HepG2 (cell line): ENCODE results near the gene AMOTL1. TPM values are rescaled to one million over a fixed set of nuclear protein-coding genes. Genes with fewer than 3 reads are reported as not detected.

Experiments used
- FOXM1 ChIP-seq: sonication (generic); formaldehyde crosslinking; IDR thresholded peaks from 2 replicates; pipeline ENCODE4 v1.5.0; 2020; ENCODE audit warnings: missing genetic modification reagents
- NR2F6 ChIP-seq, 2 experiments: IDR thresholded peaks; 2 replicates each; pipeline ENCODE4 v1.6.1; 2016; ENCODE audit warnings: antibody characterized with exemption in 1 of 2, mild to moderate bottlenecking in 1 of 2
- PATZ1 ChIP-seq: sonication (generic); formaldehyde crosslinking; IDR thresholded peaks from 2 replicates; pipeline ENCODE4 v1.4.0; 2020; ENCODE audit warnings: missing genetic modification reagents
- PRPF4 ChIP-seq: fragments of 200-400 bp; formaldehyde crosslinking; IDR thresholded peaks from 2 replicates; pipeline ENCODE4 v1.6.1; 2016; ENCODE audit warnings: low read length, low read depth; ENCODE audit not compliant: poor library complexity, severe bottlenecking
- ZNF564 ChIP-seq: sonication (generic); formaldehyde crosslinking; IDR thresholded peaks from 2 replicates; pipeline ENCODE4 v1.8.1; 2023; ENCODE audit warnings: mild to moderate bottlenecking, missing genetic modification reagents
- ZNF605 ChIP-seq: sonication (generic); formaldehyde crosslinking; IDR thresholded peaks from 2 replicates; pipeline ENCODE4 v1.8.0; 2022; ENCODE audit warnings: mild to moderate bottlenecking, missing genetic modification reagents
- ZNF770 ChIP-seq: sonication (generic); formaldehyde crosslinking; IDR thresholded peaks from 2 replicates; pipeline ENCODE4 v1.5.0; 2020; ENCODE audit warnings: mild to moderate bottlenecking, missing genetic modification reagents
- ZSCAN22 ChIP-seq: sonication (generic); formaldehyde crosslinking; IDR thresholded peaks from 2 replicates; pipeline ENCODE4 v1.4.0; 2020; ENCODE audit warnings: mild to moderate bottlenecking, missing genetic modification reagents
- polyA plus RNA-seq, 8 experiments: library from polyadenylated mRNA; depleted of rRNA in 3 of 8; stranded (reverse) in 7 of 8; unstranded in 1 of 8; fragments of >200 nt; fragmentation: Illumina TruSeq in 4 of 8; extraction: Trizol in 4 of 8; gene quantifications; 2 replicates each; pipeline versions ENCODE4 v1.2.1 to v1.2.3, GENCODE V29; 2011 to 2016; ENCODE audit warnings: low read depth in 4 of 8, missing spikeins in 1 of 8, mixed read lengths in 1 of 8; ENCODE audit not compliant: insufficient read depth in 1 of 8
- total RNA-seq, 5 experiments: library from RNA; depleted of rRNA; stranded (reverse); fragments of >200 nt; fragmentation: Illumina TruSeq; extraction: Trizol; gene quantifications; 2 replicates each; pipeline ENCODE4 v1.2.3, GENCODE V29; 2016; ENCODE audit warnings: low read depth in 1 of 5
- TF ChIP-seq, protein P1 (sequence below): sonication (generic); formaldehyde crosslinking; IDR thresholded peaks from 2 replicates; pipeline ENCODE4 v1.5.0; 2020; ENCODE audit warnings: missing genetic modification reagents, mild to moderate bottlenecking, borderline replicate concordance
- TF ChIP-seq, protein P2 (sequence below): sonication (generic); formaldehyde crosslinking; conservative IDR thresholded peaks from 2 replicates; pipeline ENCODE4 v1.4.0; 2020; ENCODE audit warnings: mild to moderate bottlenecking, missing genetic modification reagents, moderate library complexity
- TF ChIP-seq, protein P3 (sequence below): sonication (generic); formaldehyde crosslinking; conservative IDR thresholded peaks from 2 replicates; pipeline ENCODE4 v1.4.0; 2020; ENCODE audit warnings: missing genetic modification reagents
- TF ChIP-seq, protein P4 (sequence below): sonication (generic); formaldehyde crosslinking; IDR thresholded peaks from 2 replicates; pipeline ENCODE4 v1.4.0; 2020; ENCODE audit warnings: missing genetic modification reagents
- TF ChIP-seq, protein P5 (sequence below): sonication (generic); formaldehyde crosslinking; IDR thresholded peaks from 2 replicates; pipeline ENCODE4 v1.8.1; 2023; ENCODE audit warnings: missing genetic modification reagents, inconsistent platforms, borderline replicate concordance

Gene AMOTL1
- total and polyA plus RNA-seq, 2 of the 13 experiments (the other 11 are each of a cell fraction or from before 2014, with no cell fraction given): 0.01 to 0.20 TPM

- TF ChIP-seq ZNF770 (CRISPR knock-in tag) (no peak), PRPF4 (no peak), PATZ1 (CRISPR knock-in tag) (no peak), ZNF605 (CRISPR knock-in tag) (no peak), FOXM1 (CRISPR knock-in tag) (no peak), ZSCAN22 (CRISPR knock-in tag) (no peak), NR2F6 (IDR thresholded peaks at IDR 0.05) (no peak), NR2F6 (CRISPR knock-in tag; IDR thresholded peaks at IDR 0.05) (no peak), ZNF564 (CRISPR knock-in tag) (no peak)
- TF ChIP-seq, protein P1, sequence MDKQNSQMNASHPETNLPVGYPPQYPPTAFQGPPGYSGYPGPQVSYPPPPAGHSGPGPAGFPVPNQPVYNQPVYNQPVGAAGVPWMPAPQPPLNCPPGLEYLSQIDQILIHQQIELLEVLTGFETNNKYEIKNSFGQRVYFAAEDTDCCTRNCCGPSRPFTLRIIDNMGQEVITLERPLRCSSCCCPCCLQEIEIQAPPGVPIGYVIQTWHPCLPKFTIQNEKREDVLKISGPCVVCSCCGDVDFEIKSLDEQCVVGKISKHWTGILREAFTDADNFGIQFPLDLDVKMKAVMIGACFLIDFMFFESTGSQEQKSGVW (CRISPR knock-in tag): no peak
- TF ChIP-seq, protein P2, sequence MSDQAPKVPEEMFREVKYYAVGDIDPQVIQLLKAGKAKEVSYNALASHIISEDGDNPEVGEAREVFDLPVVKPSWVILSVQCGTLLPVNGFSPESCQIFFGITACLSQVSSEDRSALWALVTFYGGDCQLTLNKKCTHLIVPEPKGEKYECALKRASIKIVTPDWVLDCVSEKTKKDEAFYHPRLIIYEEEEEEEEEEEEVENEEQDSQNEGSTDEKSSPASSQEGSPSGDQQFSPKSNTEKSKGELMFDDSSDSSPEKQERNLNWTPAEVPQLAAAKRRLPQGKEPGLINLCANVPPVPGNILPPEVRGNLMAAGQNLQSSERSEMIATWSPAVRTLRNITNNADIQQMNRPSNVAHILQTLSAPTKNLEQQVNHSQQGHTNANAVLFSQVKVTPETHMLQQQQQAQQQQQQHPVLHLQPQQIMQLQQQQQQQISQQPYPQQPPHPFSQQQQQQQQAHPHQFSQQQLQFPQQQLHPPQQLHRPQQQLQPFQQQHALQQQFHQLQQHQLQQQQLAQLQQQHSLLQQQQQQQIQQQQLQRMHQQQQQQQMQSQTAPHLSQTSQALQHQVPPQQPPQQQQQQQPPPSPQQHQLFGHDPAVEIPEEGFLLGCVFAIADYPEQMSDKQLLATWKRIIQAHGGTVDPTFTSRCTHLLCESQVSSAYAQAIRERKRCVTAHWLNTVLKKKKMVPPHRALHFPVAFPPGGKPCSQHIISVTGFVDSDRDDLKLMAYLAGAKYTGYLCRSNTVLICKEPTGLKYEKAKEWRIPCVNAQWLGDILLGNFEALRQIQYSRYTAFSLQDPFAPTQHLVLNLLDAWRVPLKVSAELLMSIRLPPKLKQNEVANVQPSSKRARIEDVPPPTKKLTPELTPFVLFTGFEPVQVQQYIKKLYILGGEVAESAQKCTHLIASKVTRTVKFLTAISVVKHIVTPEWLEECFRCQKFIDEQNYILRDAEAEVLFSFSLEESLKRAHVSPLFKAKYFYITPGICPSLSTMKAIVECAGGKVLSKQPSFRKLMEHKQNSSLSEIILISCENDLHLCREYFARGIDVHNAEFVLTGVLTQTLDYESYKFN (CRISPR knock-in tag): no peak
- TF ChIP-seq, protein P3, sequence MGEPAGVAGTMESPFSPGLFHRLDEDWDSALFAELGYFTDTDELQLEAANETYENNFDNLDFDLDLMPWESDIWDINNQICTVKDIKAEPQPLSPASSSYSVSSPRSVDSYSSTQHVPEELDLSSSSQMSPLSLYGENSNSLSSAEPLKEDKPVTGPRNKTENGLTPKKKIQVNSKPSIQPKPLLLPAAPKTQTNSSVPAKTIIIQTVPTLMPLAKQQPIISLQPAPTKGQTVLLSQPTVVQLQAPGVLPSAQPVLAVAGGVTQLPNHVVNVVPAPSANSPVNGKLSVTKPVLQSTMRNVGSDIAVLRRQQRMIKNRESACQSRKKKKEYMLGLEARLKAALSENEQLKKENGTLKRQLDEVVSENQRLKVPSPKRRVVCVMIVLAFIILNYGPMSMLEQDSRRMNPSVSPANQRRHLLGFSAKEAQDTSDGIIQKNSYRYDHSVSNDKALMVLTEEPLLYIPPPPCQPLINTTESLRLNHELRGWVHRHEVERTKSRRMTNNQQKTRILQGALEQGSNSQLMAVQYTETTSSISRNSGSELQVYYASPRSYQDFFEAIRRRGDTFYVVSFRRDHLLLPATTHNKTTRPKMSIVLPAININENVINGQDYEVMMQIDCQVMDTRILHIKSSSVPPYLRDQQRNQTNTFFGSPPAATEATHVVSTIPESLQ: no peak
- TF ChIP-seq, protein P4, sequence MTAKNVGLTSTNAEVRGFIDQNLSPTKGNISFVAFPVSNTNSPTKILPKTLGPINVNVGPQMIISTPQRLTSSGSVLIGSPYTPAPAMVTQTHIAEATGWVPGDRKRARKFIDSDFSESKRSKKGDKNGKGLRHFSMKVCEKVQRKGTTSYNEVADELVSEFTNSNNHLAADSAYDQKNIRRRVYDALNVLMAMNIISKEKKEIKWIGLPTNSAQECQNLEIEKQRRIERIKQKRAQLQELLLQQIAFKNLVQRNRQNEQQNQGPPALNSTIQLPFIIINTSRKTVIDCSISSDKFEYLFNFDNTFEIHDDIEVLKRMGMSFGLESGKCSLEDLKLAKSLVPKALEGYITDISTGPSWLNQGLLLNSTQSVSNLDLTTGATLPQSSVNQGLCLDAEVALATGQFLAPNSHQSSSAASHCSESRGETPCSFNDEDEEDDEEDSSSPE: no peak
- TF ChIP-seq, protein P5, sequence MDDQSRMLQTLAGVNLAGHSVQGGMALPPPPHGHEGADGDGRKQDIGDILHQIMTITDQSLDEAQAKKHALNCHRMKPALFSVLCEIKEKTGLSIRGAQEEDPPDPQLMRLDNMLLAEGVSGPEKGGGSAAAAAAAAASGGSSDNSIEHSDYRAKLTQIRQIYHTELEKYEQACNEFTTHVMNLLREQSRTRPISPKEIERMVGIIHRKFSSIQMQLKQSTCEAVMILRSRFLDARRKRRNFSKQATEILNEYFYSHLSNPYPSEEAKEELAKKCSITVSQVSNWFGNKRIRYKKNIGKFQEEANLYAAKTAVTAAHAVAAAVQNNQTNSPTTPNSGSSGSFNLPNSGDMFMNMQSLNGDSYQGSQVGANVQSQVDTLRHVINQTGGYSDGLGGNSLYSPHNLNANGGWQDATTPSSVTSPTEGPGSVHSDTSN (CRISPR knock-in tag): no peak
These were observed 25.7 kb downstream of the AMOTL1 start (continued) for GRCh38 chr11:94793822-94794221.
